Kidney capillary endothelial cell (primary cell): ENCODE measurements around the gene KSR2.
A peak's percentile ranks its signal among the peaks of the same experiment; 100 is the strongest.
"Not testable (repeated sequence)": the region's sequence is repeated elsewhere in the genome, so short reads cannot be mapped to it uniquely, and the experiment has no call there.

Experiments
- DNase-seq: peaks from one replicate; pipeline ENCODE4 v3.0.0-alpha.2; 2018; ENCODE audit warnings: low spot score

Gene KSR2

DNA sequence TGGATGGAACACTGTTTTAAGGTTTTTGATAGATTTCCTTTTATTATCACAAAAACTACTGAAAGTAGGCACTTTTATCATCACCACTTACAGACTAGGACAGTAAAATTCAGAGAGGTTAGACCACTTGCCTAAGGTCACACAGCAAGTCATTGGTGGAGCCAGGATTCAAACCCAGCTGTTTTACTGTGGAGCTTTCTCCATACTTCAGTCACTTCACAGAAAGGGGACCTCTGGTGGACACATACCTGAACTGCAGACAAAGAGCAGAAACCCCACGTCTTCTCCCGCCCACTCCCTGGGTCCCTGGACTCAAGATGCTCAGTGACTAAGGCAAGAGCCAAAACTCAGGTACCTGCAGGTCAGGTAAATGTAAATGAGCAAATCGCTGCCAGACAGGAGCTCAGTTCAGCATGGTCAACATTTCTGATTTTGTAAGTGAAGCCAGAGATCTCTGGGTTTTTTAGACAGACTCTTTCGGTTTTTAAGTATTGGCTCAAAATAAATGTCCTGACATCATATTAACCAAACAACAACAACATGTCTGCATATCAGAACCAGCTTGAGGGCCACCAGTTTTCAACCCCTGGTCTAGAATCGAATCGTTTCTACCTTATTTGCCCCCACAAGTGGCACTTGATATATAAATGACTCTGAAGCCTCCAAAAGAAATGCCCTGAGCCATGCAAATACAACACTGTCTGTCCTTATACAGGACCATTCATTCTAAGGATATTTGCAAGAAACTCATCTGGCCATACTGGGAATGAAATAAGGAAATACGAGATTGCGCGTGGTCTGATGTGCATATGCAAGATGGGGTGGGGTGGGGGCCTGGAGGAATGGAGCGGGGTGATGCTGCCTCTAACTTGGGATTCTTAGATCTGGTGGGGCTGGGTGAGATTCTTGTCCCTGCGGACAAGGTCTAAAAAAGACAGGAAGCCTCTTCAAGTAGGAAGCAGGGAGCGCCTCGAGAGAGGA lies 110.9 kb downstream of the KSR2 start:
- peak; percentile 37 for DNase-seq

DNA sequence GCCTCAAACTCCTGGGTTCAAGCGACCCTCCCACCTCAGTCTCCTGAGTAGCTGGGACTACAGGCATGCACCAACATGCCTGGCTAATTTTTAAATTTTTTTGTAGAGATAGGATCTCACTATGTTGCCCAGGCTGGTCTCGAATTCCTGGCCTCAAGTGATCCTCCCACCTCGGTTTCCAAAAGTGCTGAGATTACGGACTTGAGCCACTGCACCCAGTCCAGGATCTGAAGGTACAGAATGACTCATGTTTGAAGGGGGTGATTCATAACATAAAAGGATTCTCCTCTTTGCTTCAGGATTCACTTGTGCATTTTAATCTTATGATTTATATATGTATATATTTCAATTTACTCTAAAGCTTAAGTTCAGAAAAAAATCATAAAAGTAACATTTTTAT lies 111.7 kb downstream of the KSR2 start:
- not testable (repeated sequence) for DNase-seq

DNA sequence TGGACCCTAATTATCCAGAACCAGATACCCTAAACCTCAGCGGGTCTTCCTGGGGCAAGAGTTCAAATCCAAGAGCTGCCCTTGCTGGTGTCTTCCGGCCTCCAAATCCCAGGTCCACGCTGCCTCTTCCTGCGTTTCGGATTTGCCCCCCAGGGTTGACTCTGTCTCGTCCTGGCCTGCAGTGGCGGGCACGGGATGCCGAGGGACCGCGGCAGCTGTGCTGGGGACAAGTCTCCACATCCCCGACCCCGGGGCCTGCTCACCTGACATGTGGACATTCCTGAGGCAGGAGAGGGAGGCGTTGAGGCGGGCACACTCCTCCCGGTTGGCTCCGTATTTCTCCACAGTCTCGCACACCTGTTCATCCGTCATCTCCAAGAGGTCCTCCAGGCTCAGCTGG lies 113.6 kb downstream of the KSR2 start:
- no peak for DNase-seq

DNA sequence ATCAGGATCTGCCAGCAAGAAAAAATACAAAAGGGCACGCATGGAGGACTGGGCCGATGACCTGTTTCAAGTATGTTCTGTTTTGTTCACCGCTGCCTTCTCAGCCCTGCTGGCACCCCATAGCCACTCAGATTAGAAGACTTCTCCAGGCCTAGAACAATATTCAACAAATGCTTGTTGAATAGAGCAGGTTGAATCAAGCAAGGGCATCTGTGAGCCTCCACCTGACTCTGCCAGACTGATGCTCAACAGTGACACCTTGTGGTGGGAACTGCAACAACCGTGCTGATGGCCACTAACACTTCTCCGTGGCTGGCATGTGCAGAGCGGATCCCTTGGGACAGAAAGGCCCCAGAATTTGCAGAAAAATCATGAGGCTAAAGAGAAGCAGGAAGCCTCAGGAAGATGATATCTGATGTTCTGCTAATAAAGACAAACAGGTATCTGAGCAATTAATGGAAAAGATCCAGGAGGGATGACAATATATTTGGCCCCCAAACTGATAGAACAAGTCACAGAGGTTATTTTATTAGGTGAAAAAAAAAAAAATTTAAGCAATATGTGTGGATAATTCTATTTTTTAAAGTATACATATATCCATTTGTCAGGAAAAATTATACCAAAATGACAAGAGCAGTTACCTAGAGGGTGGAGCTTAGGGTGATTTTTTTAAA lies 114.3 kb downstream of the KSR2 start:
- peak; percentile 53 for DNase-seq

DNA sequence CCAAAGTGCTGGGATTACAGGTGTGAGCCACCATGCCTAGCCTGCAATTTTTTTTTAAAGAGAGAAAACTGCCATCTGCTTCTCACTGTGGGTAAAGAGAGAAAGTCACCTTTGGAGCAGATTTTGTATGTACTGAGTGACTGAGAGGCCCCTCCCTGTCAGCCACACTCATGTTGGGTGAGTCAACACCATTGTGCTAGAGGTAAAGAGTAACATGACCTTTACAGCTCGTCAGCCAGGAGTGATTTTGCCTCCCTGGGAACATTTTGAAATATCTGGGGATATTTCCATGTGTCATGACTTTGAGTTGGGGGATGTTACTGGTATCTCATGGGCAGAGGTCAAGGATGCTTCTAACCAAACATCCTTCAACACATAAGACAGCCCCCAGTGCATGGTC lies 115.2 kb downstream of the KSR2 start:
- DNase-seq: no peak

DNA sequence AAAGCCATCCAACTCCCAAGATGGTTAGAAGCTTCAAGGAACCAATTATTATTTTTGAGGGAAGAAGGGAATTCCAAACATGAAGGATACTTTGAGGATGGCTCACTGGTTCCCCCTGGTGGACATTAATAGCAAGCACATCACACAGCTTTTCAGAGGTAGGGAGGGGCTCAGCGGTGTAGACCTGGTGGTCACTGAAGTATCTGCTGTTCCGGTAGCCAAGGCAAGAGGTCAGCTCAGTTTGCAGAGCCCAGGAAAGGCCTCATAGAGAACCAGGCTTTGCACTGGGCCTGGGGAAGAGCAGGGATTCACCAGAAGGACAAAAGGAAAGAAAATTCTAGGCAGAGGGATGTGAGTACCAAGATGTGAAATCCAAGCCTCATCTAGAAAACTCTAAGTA lies 118.7 kb downstream of the KSR2 start:
- DNase-seq: peak; percentile 54

DNA sequence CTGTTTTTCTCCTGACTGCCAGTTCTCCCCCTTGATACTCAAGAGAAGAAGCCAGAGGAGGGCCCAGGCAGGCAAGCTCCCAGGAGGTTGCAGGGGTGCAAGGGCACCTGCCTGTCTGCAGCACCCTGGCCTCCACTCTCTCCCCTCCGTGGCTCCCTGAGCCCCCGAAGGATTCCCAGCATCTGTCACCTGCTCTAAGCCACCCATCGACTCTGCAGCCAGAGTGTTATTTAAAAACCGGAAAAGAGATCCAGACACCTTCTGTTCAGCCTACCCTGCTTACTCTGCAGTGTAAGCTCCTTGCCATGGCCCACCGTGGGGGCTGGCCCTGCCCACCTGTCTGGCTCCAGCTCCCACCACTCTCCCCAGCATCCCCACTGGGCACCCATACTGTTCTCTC lies 121.4 kb downstream of the KSR2 start:
- DNase-seq: no peak

DNA sequence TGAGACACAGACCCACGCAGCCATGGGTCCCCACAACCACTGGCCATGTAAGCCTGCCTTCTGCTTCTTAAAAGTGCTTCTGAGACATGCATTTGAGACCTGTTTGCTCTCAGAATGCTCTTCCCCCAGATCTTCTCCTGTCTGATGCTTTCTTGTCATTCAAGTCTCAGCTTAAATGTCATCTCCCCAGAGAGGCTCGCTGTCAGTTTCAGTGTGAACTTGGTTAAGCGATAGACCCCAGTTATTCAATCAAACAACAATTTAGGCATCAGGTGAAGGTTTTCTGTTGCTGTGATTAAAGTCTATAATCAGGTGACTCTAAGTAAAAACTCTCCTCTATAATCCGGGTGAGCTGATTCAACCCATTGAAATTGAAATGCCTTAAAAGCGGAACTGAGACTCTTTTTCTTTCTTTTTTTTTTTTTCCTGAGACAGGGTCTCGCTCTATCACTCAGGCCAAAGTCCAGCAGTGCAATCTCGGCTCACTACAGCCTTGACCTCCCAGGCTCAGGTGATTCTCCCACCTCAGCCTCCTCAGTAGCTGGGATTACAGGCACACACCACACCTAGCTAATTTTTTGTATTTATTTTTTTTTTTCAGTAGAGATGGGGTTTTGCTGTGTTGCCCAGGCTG lies 123.4 kb downstream of the KSR2 start:
- no peak for DNase-seq

DNA sequence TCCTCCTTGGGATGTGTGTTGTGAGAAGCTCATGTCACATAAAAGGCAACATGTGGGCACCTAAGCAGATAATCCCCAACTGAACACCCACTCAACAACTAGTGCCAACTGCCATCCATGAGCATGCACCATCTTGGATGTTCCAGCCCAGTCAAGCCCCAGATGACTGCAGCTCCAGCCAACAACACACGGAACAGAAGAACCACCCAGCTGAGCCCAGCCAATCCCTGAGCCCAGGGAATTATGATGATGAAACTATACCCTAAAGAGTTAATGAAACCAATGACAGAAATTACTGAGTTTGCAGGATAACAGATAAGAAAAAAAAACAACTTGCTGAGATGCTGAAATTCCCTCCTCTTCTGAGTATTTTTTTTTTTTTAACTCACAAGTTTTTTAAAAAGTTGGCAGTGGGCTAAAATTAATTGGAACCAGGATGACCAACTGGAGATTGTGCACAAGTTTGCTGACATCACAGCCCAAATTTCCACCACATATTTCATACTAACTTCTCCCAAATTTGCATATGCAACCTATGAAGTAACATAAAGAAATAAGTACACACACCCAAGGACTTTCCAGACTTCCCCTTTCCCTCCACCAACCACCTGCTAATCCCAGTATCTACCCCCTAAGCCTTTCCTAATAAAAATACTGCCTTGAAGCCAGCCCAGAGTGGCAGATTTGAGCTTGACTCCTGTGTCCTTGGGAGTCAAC lies 124.5 kb downstream of the KSR2 start:
- no peak for DNase-seq

DNA sequence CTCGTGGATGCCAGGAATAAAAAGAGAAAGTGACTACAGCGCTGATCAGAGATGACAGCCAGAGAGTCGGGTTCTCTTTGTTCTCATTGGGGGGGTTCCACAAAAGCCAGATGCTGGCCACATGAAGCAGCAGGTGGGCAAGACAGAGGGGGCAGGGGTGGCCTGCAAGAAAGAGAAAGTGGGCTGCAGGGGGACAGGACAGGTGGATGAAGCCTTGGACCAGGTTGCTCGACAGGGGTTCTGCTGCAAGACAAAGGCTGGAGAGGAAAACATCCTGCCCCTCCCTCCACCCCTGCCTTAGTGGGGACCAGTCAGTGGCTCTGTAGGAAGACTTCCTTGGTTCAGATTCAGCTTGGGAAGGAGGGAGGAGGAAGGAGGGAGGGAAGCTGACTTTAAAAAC lies 126.2 kb downstream of the KSR2 start:
- DNase-seq: no peak

DNA sequence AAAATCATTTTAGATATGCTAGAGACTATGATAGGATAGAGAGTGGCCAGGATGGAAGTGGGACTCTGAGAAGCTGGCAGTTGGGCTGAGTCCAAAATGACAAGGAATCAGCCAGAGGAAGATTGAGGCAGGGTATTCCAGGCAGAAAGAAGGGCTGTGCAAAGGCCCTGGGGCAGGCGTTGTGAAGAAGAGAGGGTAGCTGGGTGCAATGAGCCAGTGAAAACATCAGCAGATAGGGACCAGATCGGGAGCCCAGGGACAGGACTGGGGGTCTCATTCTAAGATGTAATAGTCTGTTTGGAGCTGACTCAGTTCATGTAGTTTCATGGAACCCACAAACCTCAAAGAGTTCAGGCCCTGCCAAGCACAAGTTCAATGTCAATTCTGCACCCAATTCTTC lies 126.6 kb downstream of the KSR2 start:
- DNase-seq: no peak

DNA sequence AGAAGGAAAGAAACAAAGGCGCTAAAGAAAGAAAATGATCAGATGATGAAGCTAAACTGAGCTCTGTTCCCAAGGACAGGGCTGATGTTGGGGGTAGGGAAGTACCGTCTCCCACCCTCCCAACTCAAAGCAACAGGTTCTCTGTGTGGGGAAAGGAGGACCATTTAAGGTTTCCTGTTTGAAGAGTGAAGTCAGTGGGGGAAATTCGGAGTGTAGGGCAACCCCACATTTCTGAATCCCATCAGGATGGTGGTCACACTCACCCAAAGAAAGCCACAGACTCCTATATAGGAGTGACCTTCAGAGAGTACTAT lies 131.1 kb downstream of the KSR2 start:
- no peak for DNase-seq

DNA sequence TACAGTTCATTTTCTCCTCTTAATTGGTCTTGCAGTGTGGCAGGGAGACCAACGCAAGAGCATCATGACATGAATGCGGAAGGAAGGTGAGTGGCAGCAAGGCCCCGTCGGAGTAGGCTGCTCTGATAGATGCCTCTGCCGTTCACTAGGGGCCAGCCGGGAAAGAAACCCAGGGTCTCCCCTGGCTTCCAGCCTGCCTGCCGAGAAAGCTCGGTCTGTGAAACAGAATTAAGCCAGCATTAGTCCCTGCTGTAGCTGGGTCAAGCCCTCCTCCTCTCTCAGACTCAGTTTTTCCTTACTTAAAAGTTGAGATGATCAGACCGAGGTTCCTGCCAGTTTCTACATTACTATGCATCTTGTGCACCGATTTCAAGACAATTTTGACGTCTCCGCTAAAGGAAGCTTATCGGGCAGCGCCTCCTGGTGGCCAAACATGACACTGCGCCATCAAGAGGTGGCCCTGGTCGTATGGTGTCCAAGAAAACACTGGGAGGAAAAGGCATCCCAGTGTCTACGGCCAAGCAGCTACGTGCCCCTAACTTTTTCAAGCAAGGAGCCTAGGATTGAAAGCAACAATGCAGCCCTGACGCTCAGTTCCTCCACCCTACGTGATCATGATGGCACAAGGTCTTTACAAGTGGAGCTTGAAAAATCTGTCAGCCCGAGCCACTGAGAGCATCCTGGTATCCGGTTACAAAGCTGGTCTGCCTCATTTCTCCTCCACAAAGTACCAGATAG lies 131.6 kb downstream of the KSR2 start:
- peak; percentile 77 for DNase-seq

DNA sequence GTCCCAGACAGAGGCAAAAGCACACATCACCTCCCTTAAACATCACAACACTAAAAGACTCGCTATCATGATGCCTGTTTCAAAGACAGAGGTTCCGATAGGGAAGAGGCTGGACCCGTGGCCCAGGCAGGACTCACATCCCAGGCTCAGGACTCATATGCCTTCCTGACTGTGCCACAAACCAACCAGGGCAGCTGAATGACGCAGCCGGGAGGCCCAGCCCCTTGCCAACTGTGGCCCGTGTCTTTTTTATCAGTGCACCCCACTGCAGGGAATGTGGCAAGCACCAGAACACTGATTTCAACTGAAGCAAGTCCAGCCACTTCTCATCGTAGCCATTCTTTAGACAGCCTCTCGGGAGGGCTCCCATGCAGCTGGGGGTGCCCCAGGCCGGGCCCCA lies 132.3 kb downstream of the KSR2 start:
- no peak for DNase-seq

DNA sequence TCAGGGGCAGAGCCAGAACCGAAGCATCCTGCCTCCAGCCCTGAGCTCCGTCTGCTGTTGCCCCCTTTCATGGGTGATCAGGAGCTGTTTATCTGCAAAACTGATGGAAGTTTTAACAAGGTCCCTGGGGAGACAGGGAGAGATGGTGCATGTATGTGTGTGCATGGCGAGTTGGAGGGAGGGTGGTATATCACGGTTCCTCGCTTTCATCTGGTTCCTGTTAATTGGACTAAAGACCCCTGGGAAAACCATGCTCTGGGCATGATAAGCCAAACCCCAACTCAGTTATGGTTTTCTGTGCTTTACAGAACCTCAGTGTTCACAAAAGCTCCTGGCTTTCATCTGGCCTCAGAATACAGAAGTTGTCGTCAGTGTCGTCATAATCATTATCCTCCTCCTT lies 133.6 kb downstream of the KSR2 start:
- no peak for DNase-seq

DNA sequence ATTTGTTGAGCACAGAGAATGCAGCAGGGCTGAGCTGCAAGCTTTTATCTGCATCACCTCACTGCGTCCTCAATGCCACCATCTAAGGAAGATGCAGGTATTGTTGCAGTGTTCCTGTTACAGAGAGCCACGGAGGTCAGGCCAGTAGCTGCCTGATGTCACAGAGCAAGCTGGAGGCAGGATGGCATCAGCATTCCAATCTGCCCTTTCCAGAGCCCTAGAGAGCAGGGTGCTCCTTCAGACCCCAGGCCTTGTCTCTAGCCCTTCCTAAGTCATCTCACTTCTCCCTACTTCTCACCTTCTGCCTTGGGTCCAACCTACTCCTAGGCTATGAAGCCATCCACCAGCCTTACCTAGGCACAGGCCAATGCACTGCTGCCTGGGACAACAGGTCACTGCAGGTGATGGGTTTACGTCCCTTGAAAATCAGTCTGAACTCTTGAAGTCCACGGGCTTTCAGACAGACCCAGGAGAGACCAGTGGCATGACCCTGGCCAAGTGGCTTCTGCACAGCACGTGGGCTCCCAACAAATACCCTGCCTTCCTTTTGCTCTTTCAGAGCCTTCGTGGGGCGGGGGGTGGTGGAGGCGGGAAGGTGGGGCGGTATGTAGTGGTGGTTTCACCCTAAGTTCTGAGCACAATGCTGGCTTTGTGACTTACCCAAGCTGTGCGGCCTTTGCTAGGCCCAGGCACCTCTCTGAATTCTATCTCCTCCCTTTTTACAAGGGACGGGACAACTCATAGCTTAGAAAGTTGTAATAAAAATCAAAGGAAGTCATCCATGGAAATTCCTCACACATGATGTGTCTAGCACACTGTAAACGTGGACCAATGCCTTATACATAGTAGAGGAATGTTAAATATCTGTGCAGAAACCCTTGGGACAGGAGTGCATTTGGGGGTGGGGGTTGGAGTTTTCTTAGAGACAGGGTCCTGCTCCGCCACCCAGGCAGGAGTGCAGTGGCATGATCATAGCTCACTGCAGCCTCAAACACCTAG lies 136.0 kb downstream of the KSR2 start:
- DNase-seq: no peak

DNA sequence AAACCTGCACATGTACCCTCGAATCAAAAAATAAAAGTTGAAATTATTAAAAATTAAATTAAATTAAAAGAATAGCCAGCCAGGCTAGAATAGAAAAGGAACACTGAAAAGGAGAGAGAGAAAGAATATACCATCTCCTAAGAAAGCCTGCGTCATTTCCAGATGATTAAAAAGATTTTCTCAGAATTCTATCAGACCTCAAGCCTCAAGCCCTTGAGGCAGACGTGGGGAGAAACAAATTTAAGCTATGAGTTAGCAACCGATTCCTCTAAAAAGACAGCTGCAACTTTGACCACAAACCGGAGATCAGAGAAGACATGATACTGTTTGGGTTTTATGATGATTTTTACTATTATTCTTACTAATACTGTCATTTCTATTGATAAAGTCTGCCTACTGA lies 138.3 kb downstream of the KSR2 start:
- DNase-seq: no peak

DNA sequence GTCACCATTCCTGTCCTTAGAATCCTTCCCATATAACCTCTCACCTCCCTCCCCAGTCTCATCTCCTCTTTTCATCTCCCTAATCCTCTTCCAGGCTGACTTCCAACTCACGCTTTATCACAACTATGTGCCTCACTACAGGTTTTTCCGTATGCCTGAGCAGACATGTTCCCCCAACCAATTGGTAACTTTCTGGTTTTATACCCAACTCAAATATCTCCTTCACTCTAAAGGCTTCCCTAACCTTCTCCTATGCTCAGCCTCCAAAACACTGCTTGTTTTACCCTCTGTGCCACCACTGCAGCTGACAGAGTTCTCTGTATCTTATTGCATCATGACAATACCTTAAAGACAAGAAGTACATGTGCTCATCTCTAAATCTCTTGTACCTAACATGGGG lies 139.7 kb downstream of the KSR2 start:
- DNase-seq: no peak

DNA sequence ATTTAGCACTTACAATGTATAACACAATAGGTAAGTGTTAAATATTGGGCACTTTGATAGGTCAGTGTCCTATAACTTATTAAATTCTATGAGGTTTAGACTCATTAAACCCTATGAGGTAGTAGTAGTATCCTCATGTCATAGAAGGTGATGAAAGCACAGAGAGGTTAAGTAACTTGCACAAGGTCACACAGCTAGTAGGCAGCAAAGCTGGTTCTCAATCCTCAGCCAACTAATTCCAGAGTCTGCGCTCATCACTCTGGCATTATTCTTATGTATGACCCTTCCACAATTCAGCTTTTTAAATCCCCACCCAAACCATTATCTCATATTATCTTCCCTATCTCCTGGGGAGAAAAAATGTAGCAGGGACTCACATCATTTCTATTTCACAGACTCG lies 141.1 kb downstream of the KSR2 start:
- DNase-seq: no peak

DNA sequence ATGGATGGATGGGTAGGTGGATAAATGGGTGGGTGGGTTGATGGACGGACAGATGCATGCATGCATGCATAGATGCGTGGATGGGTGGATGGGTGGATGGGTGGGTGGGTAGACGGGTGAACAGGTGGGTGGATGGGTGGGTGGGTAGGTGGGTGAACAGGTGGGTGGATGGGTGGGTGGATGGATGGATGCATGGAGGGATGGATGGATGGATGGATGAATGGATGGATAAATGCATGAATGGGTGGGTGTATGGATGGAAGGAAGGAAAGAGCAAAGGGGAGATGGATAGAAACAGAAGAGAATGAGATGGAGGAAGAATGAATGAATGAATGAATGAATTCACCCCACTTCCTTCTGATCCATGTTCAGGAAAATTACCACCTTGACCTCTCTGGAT lies 143.0 kb downstream of the KSR2 start:
- DNase-seq: no peak
